Loucy (cell line): ENCODE data around the gene MEIS1.

Experiments
- H2AFZ ChIP-seq: fragments of 200-600 bp; sonication (generic); 2 replicates; pipeline ENCODE4 v1.6.0; 2016; ENCODE audit warnings: antibody characterized with exemption, mild to moderate bottlenecking, low read length, moderate library complexity
- H3F3A ChIP-seq: fragments of 200-600 bp; 2 replicates; pipeline ENCODE4 v1.6.0; 2016; ENCODE audit warnings: antibody characterized with exemption, low read depth, mild to moderate bottlenecking
- H3K27me3 ChIP-seq: fragments of 200-600 bp; sonication (generic); 2 replicates; pipeline ENCODE4 v1.6.1; 2014; ENCODE audit warnings: low read length, mild to moderate bottlenecking; ENCODE audit not compliant: insufficient read depth, poor library complexity, severe bottlenecking
- H3K36me3 ChIP-seq: fragments of 200-600 bp; sonication (generic); 2 replicates; pipeline ENCODE4 v1.6.1; 2016; ENCODE audit warnings: low read length; ENCODE audit not compliant: insufficient read depth
- H3K4me1 ChIP-seq: fragments of 200-600 bp; sonication (generic); 2 replicates; pipeline ENCODE4 v1.5.1; 2014; ENCODE audit warnings: low read length, mild to moderate bottlenecking; ENCODE audit not compliant: insufficient read depth, poor library complexity, severe bottlenecking
- H3K4me2 ChIP-seq: fragments of 200-600 bp; sonication (generic); 2 replicates; pipeline ENCODE4 v1.6.0; 2014; ENCODE audit warnings: antibody characterized with exemption, low read length, low read depth, mild to moderate bottlenecking; ENCODE audit not compliant: poor library complexity, severe bottlenecking
- H3K4me3 ChIP-seq: fragments of 200-600 bp; sonication (generic); 2 replicates; pipeline ENCODE4 v1.5.1; 2014; ENCODE audit warnings: low read length, mild to moderate bottlenecking, mixed read lengths; ENCODE audit not compliant: poor library complexity, severe bottlenecking
- H3K79me2 ChIP-seq: fragments of 200-600 bp; sonication (generic); 2 replicates; pipeline ENCODE4 v1.6.1; 2014; ENCODE audit warnings: low read length; ENCODE audit not compliant: insufficient read depth
- H3K9ac ChIP-seq: fragments of 200-600 bp; sonication (generic); 2 replicates; pipeline ENCODE4 v1.6.0; 2014; ENCODE audit warnings: mild to moderate bottlenecking, low read depth, low read length, moderate library complexity; ENCODE audit not compliant: poor library complexity, severe bottlenecking
- H3K9me2 ChIP-seq: fragments of 200-600 bp; sonication (generic); replicated peaks from 2 replicates; pipeline ENCODE4 v1.6.1; 2016; ENCODE audit warnings: low read depth, low read length, mixed read lengths
- H3K9me3 ChIP-seq: fragments of 200-600 bp; sonication (generic); 2 replicates; pipeline ENCODE4 v1.6.1; 2014; ENCODE audit warnings: mild to moderate bottlenecking, antibody characterized with exemption, low read length, low read depth; ENCODE audit not compliant: insufficient read depth
- H4K20me1 ChIP-seq: fragments of 200-600 bp; sonication (generic); 2 replicates; pipeline ENCODE4 v1.6.0; 2014; ENCODE audit warnings: antibody characterized with exemption, low read length, mild to moderate bottlenecking; ENCODE audit not compliant: insufficient read depth, poor library complexity, severe bottlenecking
- EZH2phosphoT487 ChIP-seq: fragments of 200-600 bp; IDR thresholded peaks from 2 replicates; pipeline ENCODE4 v1.6.1; 2018; ENCODE audit warnings: antibody characterized with exemption, mild to moderate bottlenecking, moderate library complexity, borderline replicate concordance
- TF ChIP-seq, protein P1 (sequence below): fragments of 200-600 bp; sonication (generic); conservative IDR thresholded peaks from 2 replicates; pipeline ENCODE4 v1.5.1; 2014; ENCODE audit warnings: mild to moderate bottlenecking, antibody characterized with exemption, low read length

MEIS1 gene

GRCh38 chr2:66547118-66547517, 112.2 kb downstream of the MEIS1 start:
- Histone ChIP-seq H3K4me1 (no peaks in the 10 kb centered on the region), H3K9ac (no peak overlapping the region), H3K36me3 (no peaks in the 10 kb centered on the region), H3K4me2 (no peak overlapping the region), H3K9me3 (no peaks in the 10 kb centered on the region), H4K20me1 (no peaks in the 10 kb centered on the region), H3K79me2 (no peaks in the 10 kb centered on the region), H2AFZ (no peak overlapping the region), H3K9me2 (0 out of 2 replicates have a peak, but pooled peaks cover 3% of the 10 kb centered on the region), H3F3A (no peaks in the 10 kb centered on the region), H3K27me3 (no peaks in the 10 kb centered on the region), H3K4me3 (no peak overlapping the region)
- no peak for TF ChIP-seq EZH2phosphoT487
- TF ChIP-seq, protein P1, sequence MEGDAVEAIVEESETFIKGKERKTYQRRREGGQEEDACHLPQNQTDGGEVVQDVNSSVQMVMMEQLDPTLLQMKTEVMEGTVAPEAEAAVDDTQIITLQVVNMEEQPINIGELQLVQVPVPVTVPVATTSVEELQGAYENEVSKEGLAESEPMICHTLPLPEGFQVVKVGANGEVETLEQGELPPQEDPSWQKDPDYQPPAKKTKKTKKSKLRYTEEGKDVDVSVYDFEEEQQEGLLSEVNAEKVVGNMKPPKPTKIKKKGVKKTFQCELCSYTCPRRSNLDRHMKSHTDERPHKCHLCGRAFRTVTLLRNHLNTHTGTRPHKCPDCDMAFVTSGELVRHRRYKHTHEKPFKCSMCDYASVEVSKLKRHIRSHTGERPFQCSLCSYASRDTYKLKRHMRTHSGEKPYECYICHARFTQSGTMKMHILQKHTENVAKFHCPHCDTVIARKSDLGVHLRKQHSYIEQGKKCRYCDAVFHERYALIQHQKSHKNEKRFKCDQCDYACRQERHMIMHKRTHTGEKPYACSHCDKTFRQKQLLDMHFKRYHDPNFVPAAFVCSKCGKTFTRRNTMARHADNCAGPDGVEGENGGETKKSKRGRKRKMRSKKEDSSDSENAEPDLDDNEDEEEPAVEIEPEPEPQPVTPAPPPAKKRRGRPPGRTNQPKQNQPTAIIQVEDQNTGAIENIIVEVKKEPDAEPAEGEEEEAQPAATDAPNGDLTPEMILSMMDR, result no peak

- H3K9ac ChIP-seq, result no peak overlapping the region
These were observed 113.0 kb downstream of the MEIS1 start for GRCh38 chr2:66547887-66548286.

DNA sequence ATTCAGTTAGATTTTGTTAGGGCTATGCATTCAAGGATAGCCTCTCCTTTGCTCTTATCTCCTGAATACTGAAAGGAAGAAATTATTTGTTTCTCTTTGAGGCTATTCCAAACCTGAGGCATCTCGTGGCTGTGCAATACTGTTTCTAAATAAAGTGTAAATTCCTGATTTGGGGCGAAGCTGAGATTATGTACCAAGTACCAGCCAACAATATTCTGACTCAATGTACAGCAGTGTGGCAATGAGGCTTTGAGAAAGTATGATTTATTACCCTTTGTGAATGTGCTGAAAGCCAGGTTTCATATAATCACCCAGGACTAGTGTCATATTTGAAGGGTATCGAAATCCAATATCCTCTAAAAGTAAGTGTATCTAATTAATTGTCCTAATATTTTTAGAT, 113.5 kb downstream of the MEIS1 start:
- no peak overlapping the region for H3K9ac ChIP-seq
- H3K79me2 ChIP-seq, result no peaks in the 10 kb centered on the region
- no peaks in the 10 kb centered on the region for H3K4me1 ChIP-seq
- no peak overlapping the region for H3K4me2 ChIP-seq
- H3F3A ChIP-seq, result no peaks in the 10 kb centered on the region
- no peaks in the 10 kb centered on the region for H3K27me3 ChIP-seq
- H4K20me1 ChIP-seq, result no peaks in the 10 kb centered on the region
- H3K4me3 ChIP-seq, result no peak overlapping the region
- 0 out of 2 replicates have a peak, but pooled peaks cover 3% of the 10 kb centered on the region for H3K9me2 ChIP-seq
- TF ChIP-seq, protein P1, result no peak
- no peak for TF ChIP-seq EZH2phosphoT487
- no peak overlapping the region for H2AFZ ChIP-seq
- no peaks in the 10 kb centered on the region for H3K9me3 ChIP-seq
- H3K36me3 ChIP-seq, result no peaks in the 10 kb centered on the region

More at GRCh38 chr2:66547887-66548286, 113.0 kb downstream of the MEIS1 start:
- H3K4me1 ChIP-seq, result no peaks in the 10 kb centered on the region
- H3K27me3 ChIP-seq, result no peaks in the 10 kb centered on the region
- no peaks in the 10 kb centered on the region for H3K79me2 ChIP-seq
- no peak overlapping the region for H3K4me2 ChIP-seq
- no peaks in the 10 kb centered on the region for H4K20me1 ChIP-seq
- H3F3A ChIP-seq, result no peaks in the 10 kb centered on the region
- TF ChIP-seq, protein P1, result no peak
- no peaks in the 10 kb centered on the region for H3K36me3 ChIP-seq
- 0 out of 2 replicates have a peak, but pooled peaks cover 3% of the 10 kb centered on the region for H3K9me2 ChIP-seq
- H3K4me3 ChIP-seq, result no peak overlapping the region
- no peaks in the 10 kb centered on the region for H3K9me3 ChIP-seq
- H2AFZ ChIP-seq, result no peak overlapping the region
